ENCODE data around the gene SDF2.

- TF ChIP-seq EZH2 (IDR thresholded peaks at IDR 0.05; ENCODE audit: insufficient read depth, poor library complexity, severe bottlenecking), result no peak
- no peak for TF ChIP-seq EZH2phosphoT487 (IDR thresholded peaks at IDR 0.05; ENCODE audit: insufficient read depth, low read depth)
Measured at GRCh38 chr17:28623696-28624095, 38.0 kb downstream of the SDF2 start.

Data from GM23248 (cell line).